ENCODE measurements around the gene NUP50.

GRCh38 chr22:45134313-45134712 lies 29.4 kb upstream of the NUP50 start:
- TF ChIP-seq CTCF (IDR thresholded peaks at IDR 0.05) (no peak), POLR2A (IDR thresholded peaks at IDR 0.05) (no peak)

Data from vagina (tissue), 2 donors.